GM18870 (cell line): ENCODE results near the gene HOTAIR.

Experiments
- ATAC-seq: cut with Tn5 transposase; IDR thresholded peaks from one replicate; pipeline ENCODE4 v1.9.1; 2021; ENCODE audit warnings: moderate library complexity; ENCODE audit not compliant: unreplicated experiment

Gene HOTAIR

DNA sequence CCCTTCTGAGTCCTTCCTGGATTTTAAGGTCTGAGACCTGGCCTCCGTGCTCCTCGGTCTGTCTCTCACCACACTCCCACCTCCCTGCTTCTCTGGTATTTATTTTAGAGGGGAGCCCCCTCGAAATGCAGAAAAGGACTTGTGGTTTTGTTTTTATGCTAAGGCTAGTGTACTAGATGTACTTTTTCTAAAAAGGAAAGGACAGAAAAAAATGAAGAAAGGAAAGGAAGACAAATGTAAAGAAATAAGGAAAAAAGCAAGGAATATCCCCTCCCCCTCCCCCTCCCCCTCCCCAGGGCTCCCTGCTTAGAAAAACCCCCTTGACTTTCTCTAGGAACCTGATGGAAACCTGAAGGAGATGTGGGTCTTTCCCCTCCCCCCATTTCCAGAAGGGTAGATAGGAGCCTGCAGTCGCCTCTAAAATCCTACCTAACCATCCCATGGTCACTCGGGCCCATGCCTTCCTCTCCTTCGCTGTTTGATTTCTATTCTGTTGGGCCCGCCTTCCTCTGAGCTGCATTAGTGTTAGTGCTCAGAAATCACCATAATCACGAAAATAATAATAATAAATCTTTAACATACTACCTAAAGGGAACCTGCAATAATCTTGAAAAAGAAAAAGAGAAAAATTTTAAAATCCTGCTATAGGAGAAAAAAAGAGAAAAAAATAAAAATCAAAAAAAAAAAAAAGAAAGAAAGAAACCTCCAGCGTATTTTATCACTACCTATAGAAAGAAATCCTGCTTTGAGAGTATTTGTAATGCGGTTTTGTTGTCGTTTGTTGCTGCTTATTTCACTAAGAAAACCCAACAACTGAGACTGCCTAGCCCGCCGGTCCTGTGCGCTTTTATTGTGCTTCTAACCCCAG is 37.1 kb upstream of the HOTAIR start:
- ATAC-seq: no peak

DNA sequence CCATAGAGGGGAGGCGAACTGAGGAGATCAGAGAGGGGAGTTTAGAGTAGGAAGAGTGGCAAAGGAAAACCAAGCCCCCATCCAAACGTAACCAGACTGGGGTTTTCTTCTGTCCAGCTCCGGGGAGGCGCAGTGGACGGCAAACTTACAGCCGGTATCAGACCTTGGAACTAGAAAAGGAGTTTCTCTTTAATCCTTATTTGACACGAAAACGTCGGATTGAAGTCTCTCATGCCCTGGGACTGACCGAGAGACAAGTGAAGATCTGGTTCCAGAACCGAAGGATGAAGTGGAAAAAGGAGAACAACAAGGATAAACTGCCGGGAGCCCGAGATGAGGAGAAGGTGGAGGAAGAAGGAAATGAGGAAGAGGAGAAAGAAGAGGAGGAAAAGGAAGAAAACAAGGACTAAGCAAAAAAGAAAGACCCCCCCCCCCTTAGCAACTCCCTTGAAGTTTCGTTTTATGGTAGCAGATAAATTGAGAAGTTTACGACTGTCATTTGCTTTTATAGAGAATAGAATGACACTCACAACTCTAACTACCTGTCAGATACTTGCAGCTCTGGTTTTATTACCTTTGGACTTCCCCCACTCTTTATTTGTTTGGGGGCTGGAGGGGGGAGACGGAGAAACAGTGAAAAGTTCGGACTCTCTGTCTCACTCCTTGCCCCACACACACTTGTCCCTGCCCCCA is 36.4 kb upstream of the HOTAIR start:
- ATAC-seq: no peak

DNA sequence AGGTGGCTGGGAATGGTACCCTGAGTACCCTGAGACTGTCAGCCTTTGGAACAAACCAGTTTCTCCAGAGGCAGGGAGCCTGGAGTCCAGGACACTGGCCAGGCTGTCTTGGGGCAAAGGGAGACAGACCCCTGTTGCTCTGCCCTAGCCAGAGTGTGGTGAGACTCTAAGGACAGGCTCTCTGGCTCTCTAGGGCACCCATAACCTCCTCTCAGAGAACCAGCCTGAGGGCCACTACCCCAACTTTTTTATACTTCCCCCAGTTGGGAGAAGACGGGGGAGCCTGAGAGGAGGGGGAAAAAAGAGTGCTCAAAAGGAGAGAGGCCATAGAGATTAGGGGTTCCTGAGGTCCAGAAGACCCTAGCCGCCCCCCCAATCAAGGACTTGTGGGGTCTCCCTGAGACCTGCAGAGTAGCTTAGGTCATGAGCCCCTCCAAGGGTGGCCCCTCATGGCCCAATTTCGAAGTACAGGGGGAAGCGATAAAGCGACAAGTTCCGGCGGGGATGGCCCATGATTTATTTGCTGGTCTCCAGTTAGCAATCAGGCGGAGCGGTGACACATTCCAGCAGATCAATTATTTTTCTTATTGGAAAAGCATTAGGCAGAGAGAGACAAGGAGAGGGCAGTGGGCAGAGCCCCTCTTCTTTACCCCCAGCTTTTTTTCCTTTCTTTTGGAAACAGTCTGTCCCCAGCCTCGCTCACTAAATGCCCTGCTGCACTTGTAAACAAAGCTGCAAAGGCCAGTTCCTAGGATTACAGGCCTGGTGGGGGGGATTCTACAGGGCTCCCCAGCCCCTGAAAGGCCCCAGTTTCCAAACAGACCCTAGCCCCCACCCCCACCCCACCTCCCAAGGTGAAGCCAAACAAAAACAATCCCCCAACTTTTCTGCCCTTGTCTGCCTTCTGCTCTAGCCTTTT is 35.6 kb upstream of the HOTAIR start:
- ATAC-seq: no peak

DNA sequence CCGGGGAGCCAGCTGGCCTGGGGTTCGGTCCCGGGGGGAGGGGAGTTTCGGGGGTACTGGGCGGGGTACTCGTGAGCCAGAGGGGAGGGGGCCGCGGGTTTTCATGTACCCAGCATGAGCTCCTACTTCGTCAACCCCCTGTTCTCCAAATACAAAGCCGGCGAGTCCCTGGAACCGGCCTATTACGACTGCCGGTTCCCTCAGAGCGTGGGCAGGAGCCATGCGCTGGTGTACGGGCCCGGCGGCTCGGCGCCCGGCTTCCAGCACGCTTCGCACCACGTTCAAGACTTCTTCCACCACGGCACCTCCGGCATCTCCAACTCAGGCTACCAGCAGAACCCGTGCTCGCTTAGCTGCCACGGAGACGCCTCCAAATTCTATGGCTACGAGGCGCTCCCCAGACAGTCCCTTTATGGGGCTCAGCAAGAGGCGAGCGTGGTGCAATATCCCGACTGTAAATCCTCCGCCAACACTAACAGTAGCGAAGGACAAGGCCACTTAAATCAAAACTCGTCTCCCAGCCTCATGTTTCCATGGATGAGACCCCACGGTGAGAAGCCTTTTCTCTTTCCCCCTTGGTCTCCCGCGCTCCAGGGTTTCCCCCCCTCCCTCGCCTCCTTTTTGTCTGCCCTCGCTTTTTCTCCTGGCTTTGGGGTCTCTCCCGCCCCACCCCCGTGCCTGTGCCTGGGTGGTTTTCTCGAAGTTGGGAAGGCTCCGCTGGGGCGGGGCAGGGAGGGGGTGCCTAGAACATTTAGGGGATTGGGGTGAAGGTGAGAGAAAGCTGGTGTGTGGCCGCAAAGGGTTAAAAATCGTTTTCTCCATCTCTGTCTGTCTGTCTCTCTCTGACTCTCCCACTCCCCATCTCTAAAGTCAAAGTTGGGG is 34.7 kb upstream of the HOTAIR start:
- no peak for ATAC-seq

DNA sequence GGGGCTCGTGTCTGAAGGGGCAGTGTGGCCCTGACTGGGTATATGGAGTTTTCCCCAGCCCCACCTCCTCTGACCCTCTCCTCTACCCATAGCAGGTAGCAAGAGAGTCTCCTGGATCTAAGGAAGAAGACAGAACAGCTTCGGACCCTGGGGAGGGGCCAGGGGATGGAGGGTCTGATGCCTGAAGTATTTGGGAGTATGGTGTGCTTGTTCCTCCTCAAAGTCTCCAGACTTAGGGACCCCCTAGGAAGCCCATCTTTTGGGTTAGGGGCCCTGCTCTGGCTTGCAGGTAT is 33.5 kb upstream of the HOTAIR start:
- no peak for ATAC-seq

DNA sequence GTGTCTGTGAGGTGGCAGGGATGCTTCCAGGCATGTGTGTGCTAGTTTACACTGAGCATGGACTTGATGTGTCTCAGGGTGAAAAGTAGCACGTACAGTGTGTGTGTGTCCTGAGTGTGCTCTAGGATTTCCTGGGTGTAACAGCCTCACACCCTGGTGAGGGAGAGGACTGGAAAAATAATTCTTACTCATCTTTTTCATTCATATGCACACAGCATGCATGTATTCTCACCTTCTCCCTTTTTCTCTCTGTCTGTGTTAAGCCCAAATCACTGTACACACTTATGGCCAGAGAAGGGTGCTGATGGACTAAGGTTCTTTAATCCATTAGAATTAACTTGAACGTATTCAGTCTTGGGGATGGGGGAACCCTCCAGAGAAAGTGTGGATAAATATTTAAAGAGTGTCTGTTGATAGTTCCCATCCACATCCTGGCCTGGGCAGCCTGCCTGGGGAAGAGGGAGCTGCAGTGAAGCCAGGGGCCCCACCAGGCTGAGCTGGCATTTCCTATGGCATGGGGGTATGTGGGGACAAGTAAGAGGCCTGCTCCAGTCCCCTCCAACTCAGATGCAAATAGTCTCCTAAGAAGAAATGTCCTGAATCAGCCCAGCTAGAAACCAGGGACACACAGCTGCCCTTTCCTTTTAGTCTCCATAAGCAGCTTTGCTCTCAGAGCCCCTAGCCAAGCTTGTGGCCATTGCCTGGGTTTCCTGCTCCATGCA is 32.9 kb upstream of the HOTAIR start:
- ATAC-seq: no peak

DNA sequence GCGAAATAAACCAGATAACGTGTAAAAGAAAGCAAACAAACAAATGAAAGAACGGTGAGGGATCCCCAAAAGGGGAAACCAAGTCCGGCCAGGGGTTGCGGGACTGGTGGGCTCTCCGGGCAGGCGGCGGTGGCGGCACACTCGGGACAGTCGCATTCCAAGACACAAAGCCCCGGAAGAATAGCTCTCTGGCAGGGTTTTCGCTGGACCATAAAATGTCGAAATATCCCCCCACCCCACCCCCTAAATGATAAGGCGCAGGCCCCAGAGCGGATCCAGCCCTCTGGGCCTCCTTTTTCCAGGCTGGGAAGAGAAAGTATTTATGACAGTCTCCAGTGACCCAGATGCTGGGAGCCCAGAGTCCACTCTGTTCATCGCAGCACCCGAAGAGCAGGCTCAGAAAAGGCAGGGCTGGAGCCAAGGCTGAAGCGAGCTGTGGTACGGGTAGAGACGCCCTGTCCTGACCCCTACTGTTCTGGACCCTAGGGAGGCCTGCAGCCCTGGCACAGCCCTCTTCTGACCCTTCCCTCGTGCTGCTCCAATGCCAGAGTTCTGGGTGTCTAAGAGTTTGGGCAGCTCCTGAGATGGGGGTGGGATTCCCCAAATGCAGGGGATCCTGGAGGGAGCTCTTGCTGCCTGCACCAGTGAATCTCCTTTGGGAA is 31.9 kb upstream of the HOTAIR start:
- no peak for ATAC-seq

DNA sequence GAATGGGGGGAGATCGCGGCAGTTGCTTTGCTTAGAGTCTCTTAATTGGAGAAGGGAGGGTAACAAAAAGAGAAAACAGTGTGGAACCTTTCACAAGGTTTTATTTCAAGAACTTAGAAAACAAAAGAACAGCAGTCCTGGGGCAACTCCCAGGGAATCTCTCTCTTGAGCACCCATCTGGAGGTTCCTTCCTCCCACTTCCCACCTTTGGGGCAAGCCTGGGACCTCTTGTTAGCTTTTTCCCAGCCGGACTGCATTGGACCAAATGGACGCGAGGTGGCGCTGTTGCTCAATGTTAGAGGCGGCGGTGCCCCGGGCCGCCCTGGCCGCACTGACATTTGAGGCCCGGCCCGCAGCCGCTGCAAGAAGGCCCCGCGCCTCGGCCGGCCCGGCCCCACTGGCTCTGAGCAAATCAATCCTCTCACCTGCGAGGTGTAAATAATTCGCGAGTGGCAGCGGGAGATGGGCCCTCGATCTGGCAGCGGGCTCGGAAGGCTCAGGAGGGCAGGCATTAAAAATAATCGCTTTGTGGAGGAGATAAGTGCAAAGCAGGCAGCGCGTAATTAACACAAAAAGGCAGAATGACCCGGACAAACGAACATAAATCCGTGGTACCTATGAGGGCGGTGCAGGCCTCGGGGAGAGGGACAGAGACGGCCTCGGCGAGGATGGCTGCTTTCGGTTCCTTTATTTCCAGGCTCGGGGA is 31.3 kb upstream of the HOTAIR start:
- ATAC-seq: no peak

DNA sequence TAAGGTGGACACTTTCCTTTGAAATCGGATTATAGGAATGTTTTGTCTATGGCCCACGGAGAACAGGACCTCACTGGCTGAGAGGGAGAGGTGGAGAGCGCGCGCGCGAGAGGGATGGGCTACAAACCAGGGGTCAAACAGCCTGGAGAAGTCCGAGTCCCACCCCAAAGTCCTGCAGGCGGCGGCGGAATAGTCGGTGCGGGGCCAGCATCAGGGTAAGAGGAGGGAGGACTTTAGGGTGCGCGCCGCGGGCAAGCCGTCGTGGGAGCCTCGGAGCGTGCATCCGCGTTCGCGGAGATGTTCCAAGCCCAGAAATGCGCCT is 30.7 kb upstream of the HOTAIR start:
- no peak for ATAC-seq

DNA sequence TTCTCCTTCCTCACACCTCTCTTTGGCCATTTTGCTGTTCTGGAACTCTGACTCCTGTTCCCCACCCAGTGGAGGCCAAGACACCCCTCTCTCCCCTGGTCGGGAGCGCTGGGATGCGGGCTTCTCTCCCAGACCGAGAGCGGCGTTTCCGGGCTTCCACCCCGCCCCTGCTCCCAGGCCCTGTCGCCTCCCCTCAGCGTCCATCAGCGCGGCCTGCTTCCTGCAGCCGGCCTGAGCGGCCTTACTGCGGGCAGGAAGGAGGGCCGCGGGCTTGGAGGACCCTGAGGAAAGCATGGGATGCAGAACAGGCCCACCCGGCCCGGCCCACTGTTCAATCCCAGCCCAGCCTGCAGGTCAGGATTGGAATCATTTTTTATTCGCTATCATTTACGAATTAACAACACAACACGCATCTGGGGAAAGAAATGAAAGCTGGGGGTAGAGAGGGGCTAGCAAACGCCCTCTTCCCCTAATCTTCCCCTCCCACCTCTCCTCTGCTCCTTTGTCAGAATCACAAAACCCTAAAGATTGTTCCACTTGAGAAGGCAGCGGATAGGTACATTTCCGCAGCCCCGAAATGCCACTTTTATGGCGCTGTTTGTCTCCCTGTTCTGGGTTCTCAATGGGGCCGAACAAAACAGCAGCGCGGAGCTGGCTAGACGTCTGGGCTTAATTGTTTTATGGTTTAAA is 30.2 kb upstream of the HOTAIR start:
- no peak for ATAC-seq

DNA sequence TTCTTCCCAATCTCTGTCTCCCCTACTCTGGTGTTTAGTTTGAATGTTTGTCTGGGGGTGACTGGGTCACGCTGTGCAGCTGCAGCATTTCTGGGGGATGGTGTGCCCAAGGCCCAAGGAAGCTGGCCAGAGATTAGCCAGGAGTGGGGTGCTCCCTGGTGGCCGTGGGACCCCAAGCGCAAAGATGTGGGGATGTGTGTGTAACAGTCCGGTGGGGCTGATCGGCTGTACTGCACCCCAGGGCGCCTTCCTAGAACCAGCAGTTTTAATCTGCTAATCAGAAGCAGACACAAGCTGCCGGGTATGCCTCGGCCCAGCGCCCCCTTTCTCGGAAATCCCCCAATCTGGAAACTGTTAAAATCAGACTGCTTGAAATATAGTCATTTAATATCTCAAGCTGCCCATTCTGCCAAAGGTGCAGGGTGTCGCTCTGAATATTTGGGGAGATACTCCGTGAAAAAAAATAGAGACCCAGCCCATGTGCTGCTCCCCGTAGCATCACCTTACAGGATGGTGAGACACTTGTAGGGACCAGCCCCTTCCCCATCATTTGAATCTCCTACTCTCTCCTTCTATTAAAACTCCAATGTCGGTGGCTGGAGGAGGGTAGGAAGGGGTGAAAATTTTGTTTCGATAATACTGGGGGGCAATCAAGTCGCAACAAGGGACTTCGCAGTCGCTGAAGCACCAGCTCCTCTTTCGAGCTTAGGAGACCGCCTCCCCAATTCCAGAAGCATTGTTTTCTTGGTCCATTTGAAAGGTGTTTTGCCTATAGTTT is 29.5 kb upstream of the HOTAIR start:
- ATAC-seq: no peak

DNA sequence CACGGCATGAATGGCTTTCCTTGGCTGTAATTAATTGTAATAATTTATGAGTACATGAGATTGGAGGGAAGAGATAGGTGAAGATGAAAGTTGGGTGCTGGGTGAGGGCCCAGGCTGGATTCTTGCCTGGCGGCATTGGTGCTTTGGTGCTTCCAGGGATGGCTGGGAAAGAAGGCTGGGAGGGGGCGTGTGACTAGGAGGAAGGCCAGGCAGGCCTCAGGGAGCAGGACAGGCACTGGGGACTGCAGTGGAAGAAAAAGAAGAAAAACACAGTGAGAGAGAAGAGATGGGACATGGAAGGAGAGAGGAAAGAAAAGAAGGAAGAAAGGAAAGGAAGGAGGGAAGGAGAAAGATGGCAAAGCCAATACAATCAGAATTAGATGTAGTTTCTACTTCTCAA is 28.9 kb upstream of the HOTAIR start:
- ATAC-seq: no peak

DNA sequence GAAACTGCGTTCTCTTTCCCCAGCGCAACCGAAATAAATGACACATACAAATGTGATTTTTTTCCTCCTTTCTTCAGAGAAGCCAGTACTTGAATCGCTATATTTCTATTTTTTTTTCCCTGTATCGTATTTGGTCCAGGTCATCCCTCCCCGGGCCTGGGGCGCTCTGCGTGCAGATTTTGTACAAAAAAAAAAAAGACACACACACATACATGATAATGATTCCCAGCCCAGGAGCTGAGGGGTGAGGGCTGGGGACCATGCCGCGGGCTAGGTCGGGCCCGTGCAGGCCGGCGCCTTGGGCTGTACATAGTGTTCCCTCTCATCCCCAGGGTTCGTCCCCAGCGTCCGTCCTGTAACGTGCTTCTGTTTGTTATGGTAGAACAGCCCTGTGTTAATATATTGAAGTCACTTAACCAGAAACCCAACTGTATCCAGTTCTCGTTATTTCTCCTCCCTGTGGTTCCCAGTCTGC is 28.2 kb upstream of the HOTAIR start:
- ATAC-seq: no peak

DNA sequence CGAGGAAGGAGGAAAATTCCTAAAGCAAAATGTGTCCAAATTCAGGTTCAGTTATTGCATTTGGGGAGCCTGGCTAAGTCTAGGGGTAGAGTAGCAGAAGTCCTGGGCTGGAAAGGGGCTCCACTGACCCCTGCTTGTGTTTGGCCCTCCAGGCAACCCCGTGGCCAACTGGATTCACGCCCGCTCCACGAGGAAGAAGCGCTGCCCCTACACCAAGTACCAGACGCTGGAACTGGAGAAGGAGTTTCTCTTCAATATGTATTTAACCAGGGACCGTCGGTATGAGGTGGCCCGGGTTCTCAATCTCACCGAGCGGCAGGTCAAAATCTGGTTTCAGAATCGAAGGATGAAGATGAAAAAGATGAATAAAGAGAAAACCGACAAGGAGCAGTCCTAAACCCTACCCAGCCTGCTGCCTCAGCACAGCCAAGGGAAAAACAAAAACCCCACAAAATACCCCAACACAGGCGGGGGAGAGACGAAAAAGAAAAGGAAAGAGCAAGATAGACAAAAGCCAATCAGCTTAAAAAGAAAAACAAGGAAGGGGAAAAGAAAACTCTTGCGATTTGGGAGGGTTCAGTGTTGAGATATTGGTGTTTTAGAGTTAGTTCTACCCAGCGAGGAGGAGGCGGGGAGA is 27.6 kb upstream of the HOTAIR start:
- ATAC-seq: no peak

DNA sequence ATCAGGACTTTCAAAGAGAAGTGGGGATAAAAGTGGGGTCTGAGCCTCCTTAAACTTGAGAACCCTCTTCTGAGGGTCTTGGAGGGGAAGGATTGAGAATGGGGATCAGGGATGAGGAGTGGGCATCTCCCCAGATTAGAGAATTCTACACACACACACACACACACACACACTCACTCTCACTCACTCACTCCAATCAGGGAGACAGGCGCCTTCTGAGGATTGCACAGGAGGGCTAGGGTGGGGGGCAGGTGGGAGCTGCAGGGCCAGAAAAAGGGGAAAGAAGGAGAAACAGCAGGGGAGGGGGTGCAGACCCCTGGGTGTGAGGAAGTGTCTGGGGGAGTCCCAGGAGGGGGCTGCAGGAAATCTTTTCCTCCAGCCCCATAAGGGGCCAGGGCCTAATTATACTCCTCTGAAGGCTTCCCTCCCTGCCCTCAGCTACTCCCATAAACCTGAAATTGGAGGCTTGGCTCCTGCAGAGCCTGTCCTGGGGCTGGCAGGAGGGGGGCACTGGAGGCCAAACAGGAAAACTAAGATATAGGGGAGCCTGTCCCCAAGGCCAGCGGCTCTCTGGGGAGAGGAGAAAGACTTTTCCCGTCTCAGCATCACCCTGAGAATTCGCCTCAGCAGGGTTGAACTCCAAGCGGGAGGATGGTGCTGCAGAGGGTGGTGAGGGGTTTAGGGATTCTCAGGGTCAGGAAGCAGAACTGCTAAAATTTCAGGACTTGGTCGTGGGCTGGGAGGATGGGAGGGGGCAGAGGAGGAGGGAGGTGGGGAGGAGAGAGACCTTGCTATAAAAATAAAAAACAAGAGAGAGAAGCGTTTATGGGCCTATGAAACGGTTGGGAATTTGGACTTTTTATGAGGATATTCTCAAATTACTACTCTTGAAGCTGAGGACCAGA is 26.8 kb upstream of the HOTAIR start:
- ATAC-seq: no peak
